ENCODE measurements around the gene CHSY3.
"Not testable (repeated sequence)": the region's sequence is repeated elsewhere in the genome, so short reads cannot be mapped to it uniquely, and the experiment has no call there.

CHSY3 gene

GRCh38 chr5:130198927-130199326, 294.7 kb downstream of the CHSY3 start:
- peak; percentile 4 for DNase-seq
- in situ Hi-C loops (cut with HindIII; ENCODE audit: low pct_ligation_motif_present, low pct_unique_long_range_greater_than_20kb, low sequenced_read_pairs) = no loop called here

- in situ Hi-C loops (cut with HindIII; ENCODE audit: low pct_ligation_motif_present, low pct_unique_long_range_greater_than_20kb, low sequenced_read_pairs) = no loop called here
- DNase-seq = no peak
These were observed 302.4 kb downstream of the CHSY3 start for GRCh38 chr5:130206686-130207085.

- in situ Hi-C loops (cut with HindIII; ENCODE audit: low pct_ligation_motif_present, low pct_unique_long_range_greater_than_20kb, low sequenced_read_pairs) = no loop called here
- DNase-seq = no peak
These were observed 309.3 kb downstream of the CHSY3 start for GRCh38 chr5:130213607-130214006.

GRCh38 chr5:130216286-130216685, 312.0 kb downstream of the CHSY3 start:
- DNase-seq = no peak
- in situ Hi-C loops (cut with HindIII; ENCODE audit: low pct_ligation_motif_present, low pct_unique_long_range_greater_than_20kb, low sequenced_read_pairs) = no loop called here

GRCh38 chr5:130222573-130222972, 318.3 kb downstream of the CHSY3 start:
- DNase-seq = no peak
- in situ Hi-C loops (cut with HindIII; ENCODE audit: low pct_ligation_motif_present, low pct_unique_long_range_greater_than_20kb, low sequenced_read_pairs) = no loop called here

GRCh38 chr5:130226556-130226955, 322.3 kb downstream of the CHSY3 start:
- in situ Hi-C loops (cut with HindIII; ENCODE audit: low pct_ligation_motif_present, low pct_unique_long_range_greater_than_20kb, low sequenced_read_pairs); DNase-seq: not testable (repeated sequence)

- DNase-seq = no peak
- in situ Hi-C loops (cut with HindIII; ENCODE audit: low pct_ligation_motif_present, low pct_unique_long_range_greater_than_20kb, low sequenced_read_pairs) = no loop called here
These were observed 323.4 kb downstream of the CHSY3 start for GRCh38 chr5:130227699-130228098.

- in situ Hi-C loops (cut with HindIII; ENCODE audit: low pct_ligation_motif_present, low pct_unique_long_range_greater_than_20kb, low sequenced_read_pairs) = no loop called here
- DNase-seq = no peak
These were observed 327.5 kb downstream of the CHSY3 start for GRCh38 chr5:130231786-130232185.

GRCh38 chr5:130234816-130235215, 330.6 kb downstream of the CHSY3 start:
- in situ Hi-C loops (cut with HindIII; ENCODE audit: low pct_ligation_motif_present, low pct_unique_long_range_greater_than_20kb, low sequenced_read_pairs) = no loop called here
- no peak for DNase-seq

All from ACHN (cell line).